Kidney tubule cell (primary cell): ENCODE measurements around the gene ERCC1.
"Not testable (repeated sequence)": the region's sequence is repeated elsewhere in the genome, so short reads cannot be mapped to it uniquely, and the experiment has no call there.

ENCODE experiments used
- DNase-seq: peaks from one replicate; pipeline ENCODE4 v3.0.0-alpha.2; 2018; ENCODE audit warnings: low spot score

The ERCC1 gene

GRCh38 chr19:45429896-45430295, 6.2 kb upstream of the ERCC1 start:
- DNase-seq, result not testable (repeated sequence)

DNA sequence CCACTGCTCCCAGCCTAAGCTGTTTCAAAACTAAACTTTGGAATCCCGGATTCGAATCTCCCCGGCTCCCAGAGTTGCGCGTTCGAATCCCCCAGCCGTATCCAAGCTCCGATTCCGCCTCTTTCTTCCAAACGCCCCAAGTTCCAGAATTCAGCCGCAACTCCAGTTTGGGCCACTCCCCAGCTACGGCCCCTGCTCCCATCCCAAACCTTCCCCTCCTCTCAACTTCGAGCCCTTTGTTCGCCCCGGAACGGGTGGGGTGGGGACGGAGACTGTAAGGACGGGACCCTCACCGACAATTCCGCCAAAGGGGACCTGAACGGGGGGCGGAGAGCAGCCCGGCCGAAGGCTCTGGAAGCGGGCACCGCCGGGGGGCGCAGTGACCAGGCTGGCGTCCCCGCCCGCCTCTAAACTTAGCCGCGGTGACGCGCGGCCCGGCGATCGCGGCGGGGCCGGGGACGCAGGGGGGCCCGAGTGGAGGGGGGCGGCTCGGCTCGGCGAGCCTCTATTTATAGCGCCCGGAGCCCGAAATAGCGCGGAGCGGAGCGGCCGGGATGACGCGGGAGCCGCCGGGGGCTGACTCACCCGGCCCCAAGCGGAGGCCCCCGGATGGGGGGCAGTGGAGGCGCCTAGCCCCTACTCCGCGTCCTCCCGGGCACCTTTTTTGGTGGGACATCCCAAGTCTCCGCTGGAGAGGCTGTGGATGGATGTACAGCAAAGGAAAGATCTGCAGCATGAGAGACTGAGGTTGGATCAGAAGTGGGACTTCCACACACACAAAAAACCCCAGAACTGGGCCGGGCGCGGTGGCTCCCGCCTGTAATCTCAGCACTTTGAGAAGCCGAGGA, 4.9 kb upstream of the ERCC1 start:
- DNase-seq, result peak; percentile 38

GRCh38 chr19:45424191-45425058, 708 bp upstream of the ERCC1 start:
- DNase-seq, result peak; percentile 98

- no peak for DNase-seq
Measured at GRCh38 chr19:45423033-45423588, 606 bp downstream of the ERCC1 start.

DNA sequence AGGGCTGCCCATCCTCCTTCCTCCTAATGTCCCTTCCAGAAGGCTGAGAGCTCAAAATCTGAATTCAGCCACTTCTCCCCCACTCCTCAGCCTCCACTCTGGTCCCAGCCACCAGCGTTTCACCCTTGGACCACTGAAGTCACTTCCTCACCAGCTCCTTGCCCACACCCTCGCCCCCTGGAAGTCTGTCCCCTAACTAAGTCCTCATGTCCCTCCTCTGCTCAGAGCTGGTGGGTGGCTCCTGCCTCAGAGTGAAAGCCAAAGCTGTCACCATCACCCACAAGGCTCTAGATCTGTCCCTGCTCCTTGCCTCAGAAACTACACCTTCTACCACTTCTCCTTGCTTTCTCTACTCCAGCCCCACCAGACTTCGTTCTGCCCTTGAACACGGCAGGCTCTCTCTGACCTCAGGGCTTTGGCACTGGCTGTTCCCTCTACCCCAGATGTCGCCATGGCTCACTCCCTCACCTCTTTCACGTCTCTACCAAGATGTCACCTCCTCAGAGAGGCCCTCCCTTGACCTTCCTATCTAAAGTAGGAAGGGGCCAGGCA, 1.7 kb downstream of the ERCC1 start:
- DNase-seq, result no peak

DNA sequence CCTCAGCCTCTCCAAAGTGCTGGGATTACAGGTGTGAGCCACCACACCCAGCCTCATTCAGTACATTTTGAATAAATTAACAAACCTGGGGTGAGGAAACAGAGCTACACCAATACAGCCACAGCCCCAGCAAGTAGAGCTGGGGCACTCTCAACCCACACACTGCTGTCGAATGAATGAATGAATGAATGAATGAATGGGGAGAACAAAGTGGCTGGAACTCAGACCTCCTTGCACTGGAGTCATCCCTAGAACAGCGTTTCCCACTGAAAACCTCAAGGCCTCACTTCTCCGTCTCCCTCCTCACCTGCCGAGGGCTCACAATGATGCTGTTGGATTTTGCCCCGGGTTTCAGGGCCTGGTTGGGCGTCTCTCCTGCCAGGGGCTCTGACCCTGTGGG, 2.8 kb downstream of the ERCC1 start:
- no peak for DNase-seq

- no peak for DNase-seq
Measured at GRCh38 chr19:45420356-45420755, 3.4 kb downstream of the ERCC1 start.

DNA sequence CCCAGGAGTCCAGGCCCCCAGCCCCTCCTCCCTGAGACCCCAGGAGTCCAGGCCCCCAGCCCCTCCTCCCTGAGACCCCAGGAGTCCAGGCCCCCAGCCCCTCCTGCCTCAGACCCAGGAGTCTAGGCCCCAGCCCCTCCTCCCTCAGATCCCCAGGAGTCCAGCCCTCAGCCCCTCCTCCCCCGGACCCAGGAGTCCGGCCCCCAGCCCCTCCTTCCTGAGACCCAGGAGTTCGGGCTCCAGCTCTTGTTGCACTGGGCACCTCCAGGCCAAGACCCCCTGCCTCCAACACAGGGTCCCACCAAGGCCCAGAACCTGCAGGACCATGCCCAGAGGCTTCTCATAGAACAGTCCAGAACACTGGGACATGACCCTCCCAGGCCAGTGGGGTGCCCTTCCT, 3.8 kb downstream of the ERCC1 start:
- no peak for DNase-seq

DNA sequence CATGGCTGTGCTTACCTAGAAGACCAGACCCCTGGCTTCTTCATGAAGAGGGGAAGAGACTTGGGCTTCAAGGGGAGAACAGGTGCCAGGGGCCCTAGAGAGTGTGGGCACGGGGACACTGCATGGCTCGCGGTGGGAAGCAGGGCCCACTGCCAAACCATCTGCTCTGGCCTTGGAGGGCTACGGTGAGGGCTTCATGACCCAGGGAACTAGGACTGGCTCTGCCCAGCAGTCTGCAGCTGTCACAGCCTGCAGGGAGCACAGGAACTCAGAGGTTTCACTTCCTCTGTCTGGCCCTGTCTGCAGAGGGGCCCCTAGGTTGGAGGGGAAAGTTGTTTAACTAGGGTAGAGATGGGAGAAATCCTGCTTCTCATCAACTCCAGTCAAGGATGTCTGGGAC, 4.3 kb downstream of the ERCC1 start:
- DNase-seq, result no peak

DNA sequence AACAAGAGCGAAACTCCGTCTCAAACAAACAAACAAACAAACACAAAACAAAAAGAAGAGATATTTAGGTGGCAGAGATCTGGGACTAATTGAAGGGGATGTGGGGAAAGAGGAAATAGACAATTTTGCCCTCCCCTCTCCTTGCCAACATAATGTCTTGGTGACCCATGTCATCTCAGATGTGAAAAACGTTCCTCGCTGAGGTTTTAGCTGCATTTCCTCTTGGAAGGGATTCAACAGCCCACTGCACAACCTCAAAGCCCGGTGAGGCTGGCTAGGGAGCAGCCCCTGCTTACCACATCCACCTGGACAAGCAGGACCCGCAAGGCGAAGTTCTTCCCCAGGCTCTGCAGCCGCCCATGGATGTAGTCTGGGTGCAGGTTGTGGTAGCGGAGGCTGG, 4.9 kb downstream of the ERCC1 start:
- no peak for DNase-seq

DNA sequence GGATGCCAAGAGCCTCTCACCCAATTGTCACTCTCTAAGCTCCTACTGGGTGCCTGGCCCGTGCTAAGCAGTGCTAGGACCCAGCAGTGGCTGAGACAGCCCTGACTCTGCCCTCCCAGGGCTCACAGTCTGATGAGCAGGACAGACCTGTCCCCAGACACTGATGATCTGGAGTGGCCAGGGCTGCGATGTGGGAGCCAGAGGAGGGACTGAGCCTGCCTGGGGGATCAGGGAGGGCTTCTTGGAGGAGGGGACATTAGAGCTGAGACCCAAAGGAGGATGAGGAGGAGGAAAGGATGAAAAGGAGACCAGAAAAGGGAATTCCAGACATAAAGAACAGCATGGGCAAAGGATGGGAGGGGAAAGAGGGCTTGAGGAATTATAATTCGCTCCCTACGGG, 6.6 kb downstream of the ERCC1 start:
- no peak for DNase-seq

- no peak for DNase-seq
Measured at GRCh38 chr19:45414468-45414867, 9.2 kb downstream of the ERCC1 start.

- no peak for DNase-seq
Measured at GRCh38 chr19:45413497-45413896, 10.2 kb downstream of the ERCC1 start.

DNA sequence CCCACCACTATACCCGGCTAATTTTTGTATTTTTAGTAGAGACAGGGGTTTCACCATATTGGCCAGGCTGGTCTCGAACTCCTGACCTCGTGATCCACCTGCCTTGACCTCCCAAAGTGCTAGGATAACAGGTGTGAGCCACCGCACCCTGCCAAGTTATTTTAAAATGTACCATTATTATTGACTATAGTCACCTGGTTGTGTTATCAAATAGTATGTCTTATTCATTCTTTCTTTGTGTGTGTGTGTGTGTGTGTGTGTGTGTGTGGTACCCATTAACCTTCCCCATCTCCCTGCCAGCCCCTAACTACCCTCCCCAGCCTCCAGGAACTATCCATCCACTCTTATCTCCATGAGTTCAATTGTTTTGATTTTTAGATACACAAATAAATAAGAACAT, 13.4 kb downstream of the ERCC1 start:
- DNase-seq, result not testable (repeated sequence)

DNA sequence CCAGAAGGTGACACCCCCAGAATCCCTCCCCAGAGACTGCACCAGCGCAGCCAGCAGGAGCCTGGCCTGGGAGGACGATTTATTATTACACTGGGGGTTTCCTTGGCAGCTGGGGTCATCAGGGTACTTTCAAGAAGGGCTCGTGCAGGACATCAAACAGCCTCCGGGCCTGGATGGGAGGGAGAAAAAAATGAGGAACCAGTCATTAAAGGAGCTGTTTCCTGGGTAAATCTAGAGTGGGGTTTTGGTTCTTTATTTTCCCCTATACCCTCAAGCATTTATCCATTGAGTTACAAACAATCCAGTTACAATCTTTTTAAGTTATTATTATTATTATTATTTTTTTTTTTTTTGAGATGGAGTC, 14.2 kb downstream of the ERCC1 start:
- DNase-seq, result no peak

- no peak for DNase-seq
Measured at GRCh38 chr19:45408830-45409556, 14.7 kb downstream of the ERCC1 start.

GRCh38 chr19:45408121-45408520, 15.6 kb downstream of the ERCC1 start:
- DNase-seq, result no peak

DNA sequence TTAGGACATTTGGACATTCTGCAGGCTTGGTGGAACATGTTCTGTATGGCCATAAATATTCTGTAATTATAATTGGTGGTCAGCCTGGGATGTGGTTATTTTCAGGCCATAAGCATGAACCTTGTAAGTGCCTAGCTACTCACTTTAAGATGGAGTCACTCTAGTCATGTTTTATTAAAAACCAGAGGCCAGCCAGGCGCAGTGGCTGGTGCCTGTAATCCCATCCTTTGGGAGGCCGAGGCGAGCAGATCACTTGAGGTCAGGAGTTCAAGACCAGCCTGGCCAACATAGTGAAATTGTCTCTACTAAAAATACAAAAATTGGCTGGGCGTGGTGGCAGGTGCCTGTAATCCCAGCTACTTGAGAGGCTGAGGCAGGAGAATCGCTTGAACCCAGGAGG, 16.1 kb downstream of the ERCC1 start:
- not testable (repeated sequence) for DNase-seq

- DNase-seq, result no peak
Measured at GRCh38 chr19:45407091-45407375, 16.7 kb downstream of the ERCC1 start.

DNA sequence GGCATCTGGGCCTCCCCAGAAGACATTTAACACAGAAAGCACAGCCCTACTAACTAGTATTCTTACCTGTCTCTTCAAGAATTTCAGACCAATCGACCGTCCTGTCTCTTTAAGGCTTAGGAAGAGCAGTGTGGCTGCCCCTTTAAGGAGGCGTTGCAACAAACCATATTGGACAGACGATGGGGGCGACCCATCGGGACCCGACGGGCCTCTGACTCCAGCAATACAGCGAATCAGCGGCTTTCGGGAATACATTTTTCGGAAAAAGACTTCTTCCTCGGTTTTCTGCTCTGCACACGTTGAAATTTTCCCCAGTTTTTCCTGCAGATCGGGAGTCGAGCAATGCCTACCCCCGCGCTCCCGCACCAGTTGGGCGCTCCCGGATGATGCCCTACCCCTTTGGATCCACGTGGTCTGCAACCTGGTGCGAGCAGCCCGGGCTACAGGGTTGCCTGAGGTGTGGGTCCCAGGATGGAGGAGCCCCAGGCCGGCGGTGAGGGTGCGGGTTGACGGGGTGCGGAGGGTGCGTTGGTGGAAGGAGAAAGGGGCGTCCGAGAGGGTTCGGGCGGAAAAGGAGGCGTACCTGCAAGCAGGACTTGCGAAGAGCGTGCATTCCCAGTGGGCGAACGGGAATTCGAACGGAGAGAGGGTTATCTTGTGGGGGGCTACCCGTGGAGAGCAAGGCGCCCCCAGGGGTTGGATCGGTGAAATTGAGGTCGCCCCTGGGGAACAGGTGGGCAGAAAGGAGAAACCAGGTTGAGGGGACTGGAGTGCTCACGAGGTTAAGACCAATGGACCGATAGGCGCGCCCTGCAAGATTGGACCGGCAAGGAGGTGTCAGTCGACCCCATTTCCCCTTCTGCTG, 17.3 kb downstream of the ERCC1 start, which contains the start of gene POLR1G:
Gene POLR1G, plus strand, starts transcription at position 419 of the 865 bp plus-strand sequence. Its CDS starts 53 bp downstream, at position 472.
- DNase-seq, result peak; percentile 87
